Measurements from ENCODE around the gene HEBP1.

Gene HEBP1

DNA sequence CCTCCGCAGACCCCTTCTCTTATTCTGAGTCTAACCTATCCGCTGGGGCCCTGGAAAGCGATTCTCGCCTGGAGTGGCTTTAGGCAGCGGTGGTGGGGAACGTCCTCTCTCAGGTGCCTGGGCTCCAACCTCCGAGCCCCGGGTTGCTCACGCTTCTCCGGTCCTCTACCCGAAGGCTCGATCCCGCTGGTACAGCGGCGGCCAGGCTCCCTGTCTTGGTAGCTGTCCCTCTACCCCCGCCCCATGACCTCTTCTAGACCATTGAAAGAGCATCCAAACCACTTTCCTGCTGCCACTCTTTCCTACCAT is 505 bp upstream of the HEBP1 start:
- H3K4me3 ChIP-seq (ENCODE audit: low read depth, low read length), result peak overlapping the region; percentile 85
- TF ChIP-seq, protein P1, sequence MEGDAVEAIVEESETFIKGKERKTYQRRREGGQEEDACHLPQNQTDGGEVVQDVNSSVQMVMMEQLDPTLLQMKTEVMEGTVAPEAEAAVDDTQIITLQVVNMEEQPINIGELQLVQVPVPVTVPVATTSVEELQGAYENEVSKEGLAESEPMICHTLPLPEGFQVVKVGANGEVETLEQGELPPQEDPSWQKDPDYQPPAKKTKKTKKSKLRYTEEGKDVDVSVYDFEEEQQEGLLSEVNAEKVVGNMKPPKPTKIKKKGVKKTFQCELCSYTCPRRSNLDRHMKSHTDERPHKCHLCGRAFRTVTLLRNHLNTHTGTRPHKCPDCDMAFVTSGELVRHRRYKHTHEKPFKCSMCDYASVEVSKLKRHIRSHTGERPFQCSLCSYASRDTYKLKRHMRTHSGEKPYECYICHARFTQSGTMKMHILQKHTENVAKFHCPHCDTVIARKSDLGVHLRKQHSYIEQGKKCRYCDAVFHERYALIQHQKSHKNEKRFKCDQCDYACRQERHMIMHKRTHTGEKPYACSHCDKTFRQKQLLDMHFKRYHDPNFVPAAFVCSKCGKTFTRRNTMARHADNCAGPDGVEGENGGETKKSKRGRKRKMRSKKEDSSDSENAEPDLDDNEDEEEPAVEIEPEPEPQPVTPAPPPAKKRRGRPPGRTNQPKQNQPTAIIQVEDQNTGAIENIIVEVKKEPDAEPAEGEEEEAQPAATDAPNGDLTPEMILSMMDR (IDR thresholded peaks at IDR 0.05; ENCODE audit: control insufficient read depth, extremely low read depth, insufficient read depth), result no peak
- DNase-seq (ENCODE audit: low read depth), result no peak

DNA sequence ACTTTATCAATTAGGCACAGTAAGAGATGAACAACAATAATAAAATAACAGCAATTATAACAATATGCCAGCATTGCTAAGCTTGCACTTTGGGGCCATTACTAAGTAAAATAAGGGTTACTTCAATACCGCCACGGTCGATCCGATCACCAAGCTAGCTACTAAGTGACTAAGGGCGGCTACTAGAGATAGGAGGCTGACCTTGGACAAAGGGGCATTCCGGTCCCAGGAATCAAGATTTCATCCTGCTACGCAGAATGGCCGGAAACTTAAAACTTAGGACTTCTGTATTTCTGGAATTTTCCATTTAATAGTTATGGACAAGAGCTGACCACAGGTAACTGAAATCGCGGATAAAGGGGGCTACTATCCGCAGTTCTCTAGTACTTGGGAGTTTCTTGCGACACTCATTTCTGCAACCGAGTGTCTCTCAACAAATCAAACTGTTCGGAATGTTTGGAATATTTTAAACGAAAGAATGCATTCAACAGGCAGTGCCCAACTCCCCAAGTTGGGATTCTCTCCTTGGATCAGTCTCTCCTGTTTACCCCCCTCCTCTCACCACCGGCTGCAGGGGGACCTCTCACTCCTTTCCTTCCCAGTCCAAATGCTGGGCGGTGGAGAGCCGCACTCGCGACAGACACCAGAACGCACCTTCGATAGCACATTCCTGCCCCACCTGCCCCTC is 650 bp downstream of the HEBP1 start:
- TF ChIP-seq, protein P1 (IDR thresholded peaks at IDR 0.05; ENCODE audit: control insufficient read depth, extremely low read depth, insufficient read depth), result no peak
- no peak for DNase-seq (ENCODE audit: low read depth)
- H3K4me3 ChIP-seq (ENCODE audit: low read depth, low read length), result peak overlapping the region; percentile 85

DNA sequence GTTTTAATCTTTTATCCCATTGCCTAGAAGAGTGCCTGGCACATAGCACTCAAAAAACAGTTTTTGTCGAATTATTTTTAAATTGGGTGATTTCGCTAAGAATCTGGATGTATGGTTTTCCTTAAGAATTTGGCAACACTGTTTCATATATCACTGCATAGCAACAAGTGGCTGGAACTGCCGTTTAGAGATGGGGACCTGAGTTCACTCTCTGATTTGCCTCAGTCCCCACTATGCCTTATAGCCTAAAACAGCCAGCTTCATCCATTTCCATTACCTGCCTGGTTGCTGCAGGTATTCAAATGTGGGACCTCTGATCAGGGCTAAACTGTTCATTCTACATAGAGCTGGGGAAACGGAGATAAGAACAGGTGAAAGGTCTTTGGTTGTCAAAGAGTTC is 1.8 kb downstream of the HEBP1 start:
- TF ChIP-seq, protein P1 (IDR thresholded peaks at IDR 0.05; ENCODE audit: control insufficient read depth, extremely low read depth, insufficient read depth), result no peak
- no peak for DNase-seq (ENCODE audit: low read depth)
- H3K4me3 ChIP-seq (ENCODE audit: low read depth, low read length), result no peak overlapping the region

DNA sequence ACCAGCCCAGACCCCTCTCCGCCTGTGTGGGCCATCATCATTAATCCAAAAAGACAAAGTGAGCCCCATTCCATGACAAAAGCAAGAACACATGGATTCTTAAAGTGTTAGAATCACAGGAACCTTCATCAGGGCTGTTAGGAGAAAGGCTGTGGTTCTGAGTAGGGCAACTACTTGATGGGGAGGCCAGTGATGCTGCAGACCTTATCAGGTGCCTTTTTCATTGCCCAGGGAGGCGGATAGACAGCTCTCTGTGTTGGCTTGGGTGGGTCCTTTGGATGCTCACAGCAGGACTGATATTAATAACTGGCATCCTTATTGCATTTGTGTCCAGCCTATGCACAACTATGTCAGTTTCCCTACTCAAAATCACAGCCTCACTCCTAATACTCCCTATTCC is 2.3 kb downstream of the HEBP1 start:
- H3K4me3 ChIP-seq (ENCODE audit: low read depth, low read length), result no peak overlapping the region
- no peak for DNase-seq (ENCODE audit: low read depth)
- TF ChIP-seq, protein P1 (IDR thresholded peaks at IDR 0.05; ENCODE audit: control insufficient read depth, extremely low read depth, insufficient read depth), result no peak

DNA sequence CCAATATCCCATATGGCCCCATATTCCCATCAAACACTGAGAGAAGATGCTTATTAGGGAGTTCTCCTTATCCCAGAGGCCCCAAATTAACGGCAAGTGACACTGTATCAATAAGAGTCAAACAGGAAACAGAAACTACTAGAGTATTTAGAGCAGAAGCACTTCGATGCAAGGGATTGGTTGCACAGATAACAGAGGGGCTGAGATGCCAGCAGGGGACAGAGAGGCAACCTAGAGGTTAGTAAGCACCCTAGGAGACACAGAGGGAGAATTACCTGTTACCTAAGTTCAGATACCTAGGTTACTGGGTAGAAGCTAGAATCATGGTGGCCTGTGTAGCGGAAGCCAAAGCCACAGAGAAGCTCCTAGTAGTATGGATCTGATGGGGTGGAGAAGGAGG is 2.9 kb downstream of the HEBP1 start:
- TF ChIP-seq, protein P1 (IDR thresholded peaks at IDR 0.05; ENCODE audit: control insufficient read depth, extremely low read depth, insufficient read depth), result no peak
- DNase-seq (ENCODE audit: low read depth), result no peak
- H3K4me3 ChIP-seq (ENCODE audit: low read depth, low read length), result no peak overlapping the region

DNA sequence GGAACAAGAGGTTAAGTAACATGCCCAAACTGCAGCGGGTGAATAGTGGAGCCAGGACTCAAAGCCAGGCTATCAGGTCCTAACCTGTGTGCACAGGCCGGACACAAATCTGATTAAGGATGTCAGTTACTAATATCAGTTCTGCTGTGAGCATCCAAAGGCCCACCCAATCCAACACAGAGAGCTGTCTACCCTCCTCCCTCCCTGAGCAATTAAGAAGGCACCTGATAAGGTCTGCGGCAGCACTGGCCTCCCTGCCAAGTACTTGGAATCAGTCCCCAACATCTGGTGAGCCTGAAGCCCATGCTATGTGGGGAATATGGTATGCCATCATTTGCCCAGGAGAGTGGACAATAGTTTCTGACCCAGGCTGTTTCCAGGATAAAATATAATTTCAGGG is 3.9 kb downstream of the HEBP1 start:
- TF ChIP-seq, protein P1 (IDR thresholded peaks at IDR 0.05; ENCODE audit: control insufficient read depth, extremely low read depth, insufficient read depth), result no peak
- H3K4me3 ChIP-seq (ENCODE audit: low read depth, low read length), result no peak overlapping the region
- no peak for DNase-seq (ENCODE audit: low read depth)

DNA sequence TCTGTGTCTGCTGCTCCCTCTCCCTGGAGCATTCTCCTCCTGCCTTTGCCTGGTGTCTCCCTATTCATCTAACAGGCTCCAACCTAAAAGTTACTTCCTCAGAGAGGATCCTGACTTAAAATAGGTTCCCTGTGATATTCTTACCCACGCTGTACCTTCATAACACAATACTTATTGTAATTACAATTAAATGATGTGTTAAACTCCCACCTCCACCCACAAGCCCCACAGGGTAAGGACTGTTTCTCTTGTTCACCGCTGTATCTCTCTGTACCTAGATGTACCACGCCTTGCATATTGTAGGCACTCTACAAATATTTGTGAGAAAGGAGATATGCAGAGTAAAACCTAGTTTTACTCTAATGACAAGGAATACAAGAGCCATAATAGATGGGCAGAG is 5.0 kb downstream of the HEBP1 start:
- no peak overlapping the region for H3K4me3 ChIP-seq (ENCODE audit: low read depth, low read length)
- DNase-seq (ENCODE audit: low read depth), result no peak
- TF ChIP-seq, protein P1 (IDR thresholded peaks at IDR 0.05; ENCODE audit: control insufficient read depth, extremely low read depth, insufficient read depth), result no peak
